GM12865 (cell line): ENCODE measurements around the gene EXOC4.
A peak's percentile ranks its signal among the peaks of the same experiment; 100 is the strongest.

Experiments used
- DNase-seq: peaks from one replicate; pipeline ENCODE4 v3.0.0; 2010; ENCODE audit warnings: low read depth
- H3K4me3 ChIP-seq: 2 replicates; pipeline ENCODE4 v1.5.1; 2011; ENCODE audit warnings: mild to moderate bottlenecking, low read depth, low read length, control low read depth
- TF ChIP-seq, protein P1 (sequence below): IDR thresholded peaks from 2 replicates; pipeline ENCODE4 v1.5.1; 2011; ENCODE audit warnings: low read length, control low read depth, low read depth, inconsistent platforms; ENCODE audit not compliant: insufficient read depth; ENCODE audit errors: missing control alignments

Gene EXOC4

DNA sequence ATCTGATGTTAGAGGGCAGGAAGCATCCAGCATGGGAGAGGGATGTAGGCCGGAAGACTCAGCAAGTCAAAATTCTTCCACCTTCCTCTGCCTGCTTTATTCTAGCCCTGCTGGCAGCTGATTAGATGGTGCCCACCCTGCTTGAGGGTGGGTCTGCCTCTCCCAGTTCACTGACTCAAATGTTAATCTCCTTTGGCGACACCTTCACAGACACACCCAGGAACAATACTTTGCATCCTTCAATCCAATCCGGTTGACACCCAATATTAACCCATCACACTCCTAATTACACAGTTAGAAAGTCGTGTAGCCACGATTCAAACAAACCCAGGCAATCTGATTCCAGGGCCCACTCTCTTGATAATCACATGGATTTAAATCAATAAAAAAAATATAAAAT lies 440.4 kb downstream of the EXOC4 start:
- no peak for DNase-seq
- TF ChIP-seq, protein P1, sequence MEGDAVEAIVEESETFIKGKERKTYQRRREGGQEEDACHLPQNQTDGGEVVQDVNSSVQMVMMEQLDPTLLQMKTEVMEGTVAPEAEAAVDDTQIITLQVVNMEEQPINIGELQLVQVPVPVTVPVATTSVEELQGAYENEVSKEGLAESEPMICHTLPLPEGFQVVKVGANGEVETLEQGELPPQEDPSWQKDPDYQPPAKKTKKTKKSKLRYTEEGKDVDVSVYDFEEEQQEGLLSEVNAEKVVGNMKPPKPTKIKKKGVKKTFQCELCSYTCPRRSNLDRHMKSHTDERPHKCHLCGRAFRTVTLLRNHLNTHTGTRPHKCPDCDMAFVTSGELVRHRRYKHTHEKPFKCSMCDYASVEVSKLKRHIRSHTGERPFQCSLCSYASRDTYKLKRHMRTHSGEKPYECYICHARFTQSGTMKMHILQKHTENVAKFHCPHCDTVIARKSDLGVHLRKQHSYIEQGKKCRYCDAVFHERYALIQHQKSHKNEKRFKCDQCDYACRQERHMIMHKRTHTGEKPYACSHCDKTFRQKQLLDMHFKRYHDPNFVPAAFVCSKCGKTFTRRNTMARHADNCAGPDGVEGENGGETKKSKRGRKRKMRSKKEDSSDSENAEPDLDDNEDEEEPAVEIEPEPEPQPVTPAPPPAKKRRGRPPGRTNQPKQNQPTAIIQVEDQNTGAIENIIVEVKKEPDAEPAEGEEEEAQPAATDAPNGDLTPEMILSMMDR: no peak
- no peak overlapping the region for H3K4me3 ChIP-seq

DNA sequence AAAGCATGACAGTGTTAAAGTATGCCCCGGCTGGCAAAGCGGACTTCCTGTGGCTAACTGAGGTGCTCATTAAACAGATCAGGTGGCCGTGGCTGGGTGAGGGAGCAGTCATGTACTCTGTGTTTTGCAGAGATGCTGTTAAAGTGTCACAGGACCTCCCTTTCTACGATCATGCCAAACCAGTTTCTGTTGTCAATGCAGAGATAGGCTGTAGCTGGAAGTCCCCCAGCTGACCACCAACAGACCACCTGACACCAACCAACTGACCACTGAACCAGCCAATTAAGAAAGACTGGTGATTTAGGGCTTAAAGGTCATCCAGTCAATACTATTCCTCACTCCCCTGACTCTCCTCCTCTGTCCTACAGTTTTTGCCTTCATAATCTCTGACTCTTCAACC lies 443.2 kb downstream of the EXOC4 start:
- no peak overlapping the region for H3K4me3 ChIP-seq
- DNase-seq: peak; percentile 1
- TF ChIP-seq, protein P1: no peak

DNA sequence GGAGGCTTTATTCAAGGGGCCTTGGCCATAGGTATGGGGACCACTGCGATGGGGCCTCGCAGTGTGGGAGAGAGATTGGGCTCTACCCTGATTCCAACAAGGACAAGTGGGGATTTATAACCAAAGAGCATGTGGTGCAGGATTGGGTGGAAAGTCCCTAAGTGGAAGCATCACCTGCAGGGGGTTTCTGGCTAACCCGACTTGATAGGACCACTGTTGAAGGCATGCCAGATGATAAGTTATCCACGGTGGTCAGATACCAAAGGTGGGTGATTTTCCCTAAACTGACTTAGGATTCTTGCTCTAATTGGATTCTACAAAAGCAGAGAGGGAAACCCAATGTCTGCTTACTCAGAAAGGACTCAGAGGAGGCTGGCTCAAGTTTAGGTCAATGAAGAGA lies 444.7 kb downstream of the EXOC4 start:
- DNase-seq: no peak
- TF ChIP-seq, protein P1: no peak
- no peak overlapping the region for H3K4me3 ChIP-seq

DNA sequence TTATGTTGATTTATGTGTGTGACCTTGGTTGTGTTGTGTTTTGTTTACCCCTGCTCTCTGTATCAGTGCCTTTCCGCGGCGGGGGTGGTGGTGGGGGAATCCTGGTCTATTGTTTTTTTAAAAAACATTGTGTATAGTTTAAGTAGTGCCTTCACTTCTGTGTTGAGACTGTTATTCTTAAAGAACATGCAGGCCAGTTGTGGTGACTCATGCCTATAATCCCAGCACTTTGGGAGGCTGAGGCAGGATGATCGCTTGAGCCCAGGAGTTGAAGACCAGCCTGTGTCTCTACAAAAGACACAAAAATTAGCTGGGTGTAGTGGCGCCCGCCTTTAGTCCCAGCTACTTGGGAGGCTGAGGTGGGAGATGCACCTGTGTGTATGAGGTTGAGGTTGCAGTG lies 445.2 kb downstream of the EXOC4 start:
- no peak for DNase-seq
- H3K4me3 ChIP-seq: no peak overlapping the region
- TF ChIP-seq, protein P1: no peak

DNA sequence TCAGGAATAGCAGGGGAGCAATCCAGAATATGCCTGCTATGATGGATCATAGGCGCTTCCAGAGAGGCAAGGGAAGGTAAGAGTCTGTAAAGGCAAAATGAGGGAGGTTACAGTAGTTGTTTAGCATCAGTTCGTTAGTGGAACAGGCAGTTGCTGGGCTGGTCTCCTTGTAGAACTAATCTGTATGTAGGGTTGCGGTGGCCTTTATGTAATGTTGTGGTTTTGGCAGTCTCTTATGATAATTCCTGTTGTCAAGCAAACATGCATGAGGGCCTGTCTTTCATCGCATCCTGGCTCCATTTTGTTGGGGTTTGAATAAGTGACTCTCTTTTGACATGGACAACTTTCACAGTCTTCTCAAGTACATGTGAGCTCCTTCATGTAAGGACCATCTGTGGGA lies 446.5 kb downstream of the EXOC4 start:
- TF ChIP-seq, protein P1: no peak
- no peak overlapping the region for H3K4me3 ChIP-seq
- DNase-seq: no peak

DNA sequence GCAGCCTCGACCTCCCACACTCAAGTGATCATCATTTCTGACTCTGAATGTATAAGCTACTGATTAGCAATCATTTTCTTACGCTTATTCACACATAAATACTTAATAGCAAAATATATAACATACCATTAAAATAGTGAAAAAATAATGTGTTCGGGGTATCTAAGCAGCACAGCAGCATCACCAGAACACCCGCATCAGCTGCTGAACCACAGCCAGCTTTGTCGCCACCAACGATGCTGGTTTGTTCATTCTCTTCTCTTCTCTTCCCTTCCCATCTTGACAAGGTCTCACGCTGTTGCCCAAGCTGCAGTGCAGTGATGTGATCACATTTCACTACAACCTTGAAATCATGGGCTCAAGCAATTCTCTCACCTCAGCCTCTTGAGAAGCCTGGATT lies 449.2 kb downstream of the EXOC4 start:
- no peak for DNase-seq
- TF ChIP-seq, protein P1: no peak
- no peak overlapping the region for H3K4me3 ChIP-seq

DNA sequence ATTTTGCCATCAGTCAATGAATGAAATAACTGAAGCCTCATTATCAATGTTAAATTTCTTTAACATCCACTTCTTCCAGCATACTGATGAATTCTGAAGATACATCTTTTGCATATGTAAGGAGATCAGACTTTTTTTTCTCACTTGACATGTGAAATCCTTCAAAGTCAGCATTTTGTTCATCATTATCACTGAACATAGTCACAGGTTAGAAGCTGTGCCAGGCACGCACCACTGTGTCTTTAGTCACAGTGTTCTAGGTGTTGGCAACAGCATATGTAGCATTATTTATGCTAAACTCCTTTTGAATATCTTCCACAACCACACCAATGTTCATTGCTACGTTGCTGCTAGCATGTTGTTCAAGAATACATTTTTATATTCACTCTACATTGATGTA lies 450.1 kb downstream of the EXOC4 start:
- no peak for DNase-seq
- no peak overlapping the region for H3K4me3 ChIP-seq
- TF ChIP-seq, protein P1: no peak
